GM18499 (cell line): ENCODE data around the gene PRKCD.

Source experiments
- ATAC-seq: cut with Tn5 transposase; IDR thresholded peaks from one replicate; pipeline ENCODE4 v1.9.1; 2021; ENCODE audit warnings: moderate number of reproducible peaks; ENCODE audit not compliant: insufficient read depth, unreplicated experiment

The PRKCD gene

DNA sequence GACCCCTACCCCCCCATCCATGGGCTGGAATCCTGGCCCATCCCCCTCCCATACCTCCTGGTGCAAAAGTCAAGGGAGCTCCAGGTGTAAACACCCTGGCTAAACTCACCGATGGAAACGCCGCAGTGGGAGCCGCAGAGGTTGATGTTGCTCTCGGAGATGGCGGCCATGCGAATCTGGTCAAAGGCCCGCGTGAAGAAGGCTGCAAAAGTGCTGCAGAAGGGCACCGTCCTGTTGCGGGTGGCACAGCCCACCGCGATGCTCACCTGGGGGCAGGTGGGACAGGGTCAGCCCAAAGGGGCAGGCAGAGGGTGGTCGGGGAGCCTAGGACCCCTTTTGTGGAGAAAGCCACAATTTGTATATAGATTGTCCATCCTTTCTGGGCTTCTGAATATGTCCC is 68.2 kb downstream of the PRKCD start:
- ATAC-seq: no peak

DNA sequence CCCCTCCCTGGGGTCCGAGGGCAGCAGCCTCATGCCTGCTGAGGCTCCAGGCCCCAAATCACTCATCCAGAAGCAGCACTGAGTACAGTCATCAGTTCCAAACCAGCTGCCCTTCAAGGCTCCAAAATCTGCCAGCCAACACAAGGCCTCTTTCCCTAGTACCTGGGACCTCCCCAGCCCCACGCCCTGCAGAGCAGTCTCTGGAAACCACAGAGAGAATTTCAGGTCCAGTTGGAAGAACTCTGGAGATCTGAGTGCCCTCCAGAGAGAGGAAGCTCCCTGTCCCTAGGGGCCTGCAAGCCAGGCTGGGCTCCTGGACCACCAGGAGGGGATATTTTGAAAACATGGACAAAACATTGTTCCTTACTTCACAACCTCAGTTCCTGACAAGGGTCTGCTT is 68.6 kb downstream of the PRKCD start:
- ATAC-seq: no peak

- ATAC-seq: no peak
Measured at GRCh38 chr3:53230041-53230621, 69.1 kb downstream of the PRKCD start.

- ATAC-seq: no peak
Measured at GRCh38 chr3:53230789-53231188, 69.8 kb downstream of the PRKCD start.

GRCh38 chr3:53231532-53232511 is 70.8 kb downstream of the PRKCD start:
- ATAC-seq: no peak

GRCh38 chr3:53232641-53233377 is 71.8 kb downstream of the PRKCD start:
- no peak for ATAC-seq

DNA sequence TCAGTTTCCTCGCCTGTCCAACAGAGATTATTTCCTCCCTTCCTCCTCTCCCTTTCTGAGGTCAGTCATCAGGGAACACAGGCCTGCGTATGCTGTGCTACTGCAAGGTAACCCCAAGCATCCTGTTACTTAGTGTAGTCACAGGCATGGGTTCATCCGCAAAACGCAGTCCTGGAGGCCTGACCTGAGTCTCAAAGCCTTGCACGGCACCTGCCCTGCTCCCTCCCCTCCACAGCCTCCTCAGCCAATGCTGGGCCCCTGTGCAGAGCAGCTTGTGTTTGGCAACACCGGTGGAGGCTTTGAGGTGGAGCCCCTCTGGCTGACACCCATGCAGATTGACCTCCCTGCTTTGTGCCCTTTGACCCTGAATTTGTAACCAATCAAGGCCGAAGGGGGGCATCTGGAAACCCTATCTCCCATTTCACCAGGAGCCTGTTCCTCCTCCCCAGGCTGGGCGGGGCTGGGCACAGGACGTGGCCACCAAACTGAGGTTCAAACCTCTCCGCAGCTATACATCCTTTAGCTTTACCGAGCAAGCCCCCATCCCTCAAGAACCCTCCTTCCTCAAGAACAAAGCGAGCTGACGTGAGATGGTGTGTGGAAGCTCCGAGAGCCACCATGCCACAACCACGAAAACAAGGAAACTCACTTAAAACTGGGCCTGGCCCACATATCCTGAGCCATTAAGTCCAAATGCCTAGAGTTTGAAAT is 73.3 kb downstream of the PRKCD start:
- ATAC-seq: no peak

DNA sequence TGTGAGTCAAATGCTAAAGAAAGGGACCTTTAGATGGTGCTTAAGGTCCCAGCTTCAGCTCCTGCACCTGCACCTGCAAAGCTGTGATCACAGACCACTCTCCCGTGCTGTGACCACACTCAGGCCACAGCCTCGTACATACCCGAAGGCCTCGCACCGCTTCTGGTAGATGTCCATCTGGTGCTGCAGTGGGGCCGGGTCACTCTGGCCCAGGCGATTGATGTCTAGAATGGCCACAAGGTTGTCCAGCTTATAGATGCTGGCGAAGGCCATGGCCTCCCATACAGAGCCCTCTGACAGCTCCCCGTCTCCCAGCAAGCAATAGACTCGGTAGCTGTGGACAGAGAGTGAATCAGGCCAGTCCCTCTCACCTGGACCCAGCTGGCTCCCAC is 73.8 kb downstream of the PRKCD start:
- ATAC-seq: no peak

GRCh38 chr3:53235545-53235944 is 74.5 kb downstream of the PRKCD start:
- ATAC-seq: no peak

DNA sequence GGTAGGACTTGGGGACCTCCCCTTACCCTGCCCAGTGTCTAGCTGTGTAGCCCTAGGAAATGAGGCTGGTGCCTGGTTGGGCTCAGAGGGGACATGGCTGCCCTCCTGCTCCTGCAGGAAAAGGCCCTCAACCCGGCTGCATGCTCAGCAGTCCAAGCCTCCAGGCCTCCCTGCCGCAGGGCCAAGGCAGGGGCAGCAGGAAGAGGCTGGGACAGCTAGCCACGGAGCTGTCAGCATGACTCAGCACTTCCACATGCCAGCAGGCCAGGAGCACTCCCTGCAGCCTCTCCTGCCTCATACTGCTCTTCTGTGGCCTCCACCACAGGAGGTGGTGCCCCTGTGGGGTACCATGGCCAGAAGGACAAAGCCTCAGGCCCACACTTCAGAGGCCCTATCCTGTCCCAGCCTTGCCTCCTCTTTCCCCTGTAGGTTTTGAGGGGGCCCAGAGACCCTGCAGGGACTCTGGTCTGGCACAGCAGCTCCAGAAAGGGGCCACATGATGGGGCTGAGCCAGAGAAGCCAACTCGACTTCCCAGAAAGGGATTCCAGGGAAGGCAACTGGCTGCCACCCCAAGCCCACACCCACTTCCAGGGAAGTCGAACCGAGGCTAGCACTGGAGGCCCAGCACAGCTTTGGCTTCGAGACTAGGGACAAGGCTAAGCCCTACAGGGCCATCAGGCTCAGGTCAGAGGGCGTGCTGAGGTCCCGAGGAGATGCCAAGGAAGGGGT is 75.3 kb downstream of the PRKCD start:
- no peak for ATAC-seq

DNA sequence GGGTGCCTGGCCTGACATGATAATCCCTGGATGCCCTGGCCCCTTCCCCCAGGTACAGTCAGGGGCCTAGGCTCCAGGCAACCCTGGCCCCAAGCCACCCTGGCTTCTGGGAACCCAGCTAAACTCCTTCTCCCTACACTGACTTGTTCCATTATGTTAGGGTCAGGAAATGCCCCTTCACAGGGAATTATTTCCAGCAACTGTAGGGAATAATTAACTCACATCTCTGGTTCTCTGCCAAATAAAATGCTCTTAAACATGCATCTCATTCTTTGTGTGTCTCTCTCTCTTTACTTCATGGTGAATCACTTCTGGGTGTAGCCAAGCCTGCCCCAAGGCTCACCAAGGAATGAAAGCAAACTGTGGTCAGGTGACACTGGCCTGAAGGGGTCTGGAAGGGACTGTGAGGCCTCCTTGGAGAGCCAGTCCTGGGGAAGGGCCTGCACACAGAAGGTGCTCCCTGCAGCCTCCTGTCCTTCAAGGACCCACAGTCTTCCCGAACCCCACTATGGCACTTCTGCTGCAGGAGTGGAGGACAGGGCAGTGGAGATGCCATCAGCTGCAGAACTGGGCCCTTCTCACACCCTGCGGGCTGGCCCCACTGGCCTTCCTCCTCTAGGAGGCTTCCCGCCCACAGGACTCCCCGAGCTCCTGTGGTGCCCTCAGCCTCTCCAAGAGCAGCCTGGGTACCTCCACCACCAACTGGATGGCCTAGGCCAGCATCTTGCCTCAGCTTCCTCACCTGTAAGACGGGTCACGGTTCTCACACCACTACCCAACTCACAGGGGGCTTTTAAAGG is 77.2 kb downstream of the PRKCD start:
- ATAC-seq: no peak

- no peak for ATAC-seq
Measured at GRCh38 chr3:53238886-53239285, 77.9 kb downstream of the PRKCD start.

DNA sequence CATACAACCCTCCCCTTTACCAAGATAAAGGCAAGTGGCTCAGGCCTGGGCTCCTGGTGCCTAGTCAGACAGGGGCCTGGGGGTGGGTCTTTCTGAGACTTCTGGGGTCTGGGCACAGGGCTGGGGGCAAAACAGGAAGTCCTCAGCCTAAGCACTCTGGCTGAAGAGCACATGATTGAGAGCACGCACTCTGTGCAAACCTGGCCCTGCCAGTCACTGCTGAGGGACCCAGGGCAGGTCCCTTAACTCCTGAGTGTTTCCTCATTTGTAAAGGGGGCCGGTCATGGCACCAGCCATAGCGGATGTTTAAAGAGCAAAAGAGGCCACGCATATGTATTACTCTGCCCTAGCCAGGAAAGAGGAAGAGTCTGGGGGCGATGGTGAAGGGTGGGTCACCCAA is 78.8 kb downstream of the PRKCD start:
- ATAC-seq: no peak

DNA sequence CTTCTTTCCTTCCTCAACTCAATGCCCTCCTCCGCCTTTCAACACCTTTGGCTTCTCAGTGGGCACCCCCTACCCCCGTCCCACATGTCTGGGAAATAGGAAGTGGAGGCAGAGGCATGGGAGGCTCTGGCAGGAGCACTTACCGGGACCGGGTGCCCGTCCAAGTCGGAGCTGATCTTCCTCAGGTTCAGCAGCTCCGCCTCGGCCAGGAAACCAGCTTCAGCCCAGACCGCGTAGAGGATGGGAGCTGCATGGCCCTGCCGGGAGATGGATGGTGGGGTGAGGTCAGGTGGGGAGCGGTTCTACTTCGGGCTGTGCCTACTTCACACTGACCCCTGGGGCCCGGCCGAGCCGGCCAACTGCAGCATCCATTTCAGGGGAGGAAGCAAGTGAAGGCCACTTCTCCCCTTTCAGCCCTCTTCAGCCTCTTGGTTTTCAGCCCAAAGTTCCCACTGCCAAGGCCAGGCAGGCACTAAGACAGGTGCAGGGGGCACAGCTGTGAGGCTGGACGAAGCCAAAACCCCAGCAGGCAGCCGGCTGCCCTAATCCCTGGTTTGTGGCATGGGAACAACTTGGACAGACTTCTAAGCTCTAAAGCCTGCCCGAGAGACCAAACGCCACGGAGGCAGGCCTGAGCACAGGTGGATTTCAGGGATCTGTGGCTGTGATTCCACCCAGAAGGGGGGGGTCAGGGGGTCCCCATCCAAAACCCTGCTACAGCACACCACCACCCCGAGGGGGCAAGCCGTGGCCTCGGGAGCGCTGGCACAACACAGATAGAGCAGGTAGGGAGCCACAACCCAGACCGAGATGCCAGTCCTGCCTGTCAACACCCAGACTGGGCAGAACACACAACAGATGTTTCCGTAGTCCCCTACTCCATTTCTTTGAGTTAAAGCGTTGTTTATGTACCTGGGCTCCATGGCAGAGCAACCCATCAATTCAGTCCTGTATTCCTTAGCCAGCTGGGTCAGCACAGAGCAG is 80.3 kb downstream of the PRKCD start:
- no peak for ATAC-seq

- no peak for ATAC-seq
Measured at GRCh38 chr3:53242155-53242554, 81.1 kb downstream of the PRKCD start.
